Esophagus muscularis mucosa (tissue), 4 donors: ENCODE measurements around the gene CBX5.

Experiments used
- EP300 ChIP-seq: sonication (generic); formaldehyde crosslinking; IDR thresholded peaks from one replicate; pipeline ENCODE4 v1.6.1; 2017; ENCODE audit warnings: antibody characterized with exemption
- POLR2A ChIP-seq: fragments of 450-650 bp; IDR thresholded peaks from one replicate; pipeline ENCODE4 v1.6.1; 2017; ENCODE audit warnings: antibody characterized with exemption, moderate library complexity, mild to moderate bottlenecking, low read depth
- TF ChIP-seq, protein P1 (sequence below), 3 experiments: fragments of 200-600 bp in 2 of 3; fragments of 450-650 bp in 1 of 3; sonication (generic) in 2 of 3; IDR thresholded peaks; one replicate each; pipeline ENCODE4 v1.5.1; 2017 to 2019; ENCODE audit warnings: antibody characterized with exemption in 3 of 3, mild to moderate bottlenecking in 2 of 3, moderate library complexity in 1 of 3

DNA sequence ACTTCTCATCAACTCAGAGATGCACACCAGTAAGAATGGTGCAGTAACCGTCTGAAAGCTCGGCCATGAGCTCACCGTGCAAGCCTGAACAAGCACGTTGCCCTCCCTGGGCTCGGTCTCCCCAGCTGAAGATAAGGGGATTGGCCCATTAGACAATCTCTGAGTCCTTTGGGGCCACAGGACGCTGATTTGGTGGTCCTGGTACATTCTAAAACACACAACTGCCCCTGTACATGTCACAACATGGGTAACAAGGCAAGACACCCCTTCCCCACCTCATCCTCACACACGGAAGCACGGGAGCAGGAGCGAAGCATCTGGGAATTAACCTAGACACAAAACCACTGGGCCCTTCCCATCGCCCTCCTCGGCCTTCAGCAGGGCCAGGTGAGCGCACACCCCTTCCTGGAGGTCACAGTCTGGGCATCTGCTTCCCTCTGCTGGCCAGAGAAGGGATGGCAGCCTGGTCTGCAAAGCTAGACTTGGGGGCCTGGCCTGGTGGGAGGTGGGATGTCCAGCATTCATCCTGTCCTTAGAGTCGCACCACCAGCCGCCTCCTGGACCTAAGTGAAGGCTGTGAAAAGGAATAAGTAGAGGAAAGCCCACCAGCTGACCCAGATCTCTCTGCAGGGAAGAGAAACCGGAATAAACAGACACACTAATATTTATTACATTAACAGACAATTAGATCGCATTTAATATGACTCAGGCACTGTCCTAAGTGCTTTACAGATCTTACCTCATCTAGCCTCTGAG lies 72.2 kb downstream of the CBX5 start:
- TF ChIP-seq, protein P1, sequence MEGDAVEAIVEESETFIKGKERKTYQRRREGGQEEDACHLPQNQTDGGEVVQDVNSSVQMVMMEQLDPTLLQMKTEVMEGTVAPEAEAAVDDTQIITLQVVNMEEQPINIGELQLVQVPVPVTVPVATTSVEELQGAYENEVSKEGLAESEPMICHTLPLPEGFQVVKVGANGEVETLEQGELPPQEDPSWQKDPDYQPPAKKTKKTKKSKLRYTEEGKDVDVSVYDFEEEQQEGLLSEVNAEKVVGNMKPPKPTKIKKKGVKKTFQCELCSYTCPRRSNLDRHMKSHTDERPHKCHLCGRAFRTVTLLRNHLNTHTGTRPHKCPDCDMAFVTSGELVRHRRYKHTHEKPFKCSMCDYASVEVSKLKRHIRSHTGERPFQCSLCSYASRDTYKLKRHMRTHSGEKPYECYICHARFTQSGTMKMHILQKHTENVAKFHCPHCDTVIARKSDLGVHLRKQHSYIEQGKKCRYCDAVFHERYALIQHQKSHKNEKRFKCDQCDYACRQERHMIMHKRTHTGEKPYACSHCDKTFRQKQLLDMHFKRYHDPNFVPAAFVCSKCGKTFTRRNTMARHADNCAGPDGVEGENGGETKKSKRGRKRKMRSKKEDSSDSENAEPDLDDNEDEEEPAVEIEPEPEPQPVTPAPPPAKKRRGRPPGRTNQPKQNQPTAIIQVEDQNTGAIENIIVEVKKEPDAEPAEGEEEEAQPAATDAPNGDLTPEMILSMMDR (IDR thresholded peaks at IDR 0.05): peak; percentile 85 to 94 (median 86)
- TF ChIP-seq POLR2A: no peak
- TF ChIP-seq EP300: no peak
